ENCODE results near the gene SLC6A18. TPM values are rescaled to one million over a fixed set of nuclear protein-coding genes. Genes with fewer than 3 reads are reported as not detected.

The SLC6A18 gene
- total and polyA plus RNA-seq, 12 donors, result not detected

DNA sequence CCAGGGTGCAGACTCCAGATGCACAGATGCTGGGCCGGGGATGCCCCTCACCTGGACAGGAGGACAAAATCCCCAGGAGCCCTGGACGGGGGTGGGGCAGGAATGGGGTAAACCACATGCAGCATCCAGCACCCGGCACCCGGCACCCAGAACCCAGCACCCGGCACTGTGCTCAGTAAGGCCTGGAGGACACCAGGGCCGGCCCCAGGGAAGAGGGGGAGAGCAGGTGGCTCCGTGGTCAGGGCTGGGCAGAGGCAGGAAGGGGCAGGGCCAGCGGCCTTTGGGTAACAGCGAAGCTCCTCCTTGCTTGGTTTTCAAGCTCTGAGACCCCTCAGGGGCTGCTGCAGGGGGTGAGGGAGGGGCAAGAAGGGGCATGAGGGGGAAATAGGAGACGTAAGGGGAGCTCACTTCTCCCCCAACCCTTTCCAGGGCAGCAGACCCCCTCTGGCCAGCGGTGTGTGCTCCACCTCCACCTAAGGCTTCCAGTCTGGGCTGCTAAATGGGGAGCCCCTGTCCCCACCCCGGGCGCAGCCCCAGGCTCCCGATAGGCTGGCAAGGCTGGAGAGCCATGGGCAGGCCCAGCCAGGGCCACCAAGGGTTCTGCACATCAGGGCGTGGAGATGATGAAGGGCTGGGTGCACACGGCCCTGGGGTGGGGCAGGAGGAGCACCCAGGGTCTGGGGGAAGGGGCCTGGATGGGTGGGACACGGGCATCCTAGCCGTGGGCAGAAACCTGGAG lies 41.6 kb upstream of the SLC6A18 start:
- WGBS, 2 donors, result 70 to 78% methylated on average over 18 of the region's 18 CpGs
- DNase-seq (no peak), ATAC-seq (peak in 5 of 8 donors; percentile 2 to 20 (median 8))
- no peak for TF ChIP-seq CTCF (IDR thresholded peaks at IDR 0.05)
- no peaks in the 10 kb centered on the region for H3K36me3 ChIP-seq
- no peak overlapping the region for H3K4me3 ChIP-seq
- peaks cover 0 to 23% (median 4%) of the 10 kb centered on the region in 9 donors for H3K4me1 ChIP-seq
- H3K9me3 ChIP-seq, result no peaks in the 10 kb centered on the region
- H3K27me3 ChIP-seq, result peaks cover 0 to 30% (median 15%) of the 10 kb centered on the region in 7 donors
- intact Hi-C loops (cut with DNase I), result no loop called here
- H3K27ac ChIP-seq, result peak overlapping the region in 2 of 10 donors; percentile 30 to 62

GRCh38 chr5:1184163-1184470 lies 41.1 kb upstream of the SLC6A18 start:
- no peak for DNase-seq
- Histone ChIP-seq H3K4me1 (peaks cover 0 to 23% (median 4%) of the 10 kb centered on the region in 9 donors), H3K36me3 (no peaks in the 10 kb centered on the region), H3K4me3 (no peak overlapping the region), H3K27me3 (peaks cover 0 to 34% (median 19%) of the 10 kb centered on the region in 7 donors), H3K27ac (no peak overlapping the region), H3K9me3 (no peaks in the 10 kb centered on the region)
- ATAC-seq, result no peak
- no peak for TF ChIP-seq CTCF (IDR thresholded peaks at IDR 0.05)
- 95 to 97% methylated on average over 8 of the region's 8 CpGs for WGBS, 2 donors
- intact Hi-C loops (cut with DNase I), result no loop called here

DNA sequence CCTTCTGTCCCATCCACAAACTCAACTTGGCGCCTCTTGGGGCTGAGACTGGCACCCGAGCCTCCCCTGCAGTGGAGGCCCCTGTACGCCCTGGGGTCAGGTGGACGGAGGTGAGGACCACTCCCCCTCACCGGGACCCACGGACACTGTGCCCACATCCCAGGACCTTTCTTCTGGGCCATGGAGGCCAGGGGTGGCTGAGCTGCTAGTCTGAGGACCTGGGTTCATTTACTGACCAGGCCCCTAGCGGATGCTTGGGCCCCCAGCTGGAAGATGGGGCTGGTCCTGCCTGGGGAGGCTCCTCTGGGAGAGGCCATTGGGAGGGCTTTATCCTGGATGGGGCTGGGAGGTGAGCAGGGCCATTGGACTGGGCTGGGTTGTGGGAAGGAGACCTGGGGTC lies 40.7 kb upstream of the SLC6A18 start:
- DNase-seq (no peak), ATAC-seq (no peak)
- Histone ChIP-seq H3K4me3 (no peak overlapping the region), H3K9me3 (no peaks in the 10 kb centered on the region), H3K36me3 (no peaks in the 10 kb centered on the region), H3K27me3 (peaks cover 0 to 37% (median 23%) of the 10 kb centered on the region in 7 donors), H3K4me1 (peaks cover 0 to 23% (median 4%) of the 10 kb centered on the region in 9 donors), H3K27ac (no peak overlapping the region)
- TF ChIP-seq CTCF (IDR thresholded peaks at IDR 0.05), result no peak
- WGBS, 2 donors, result 88 to 91% methylated on average over 7 of the region's 7 CpGs
- intact Hi-C loops (cut with DNase I), result no loop called here

DNA sequence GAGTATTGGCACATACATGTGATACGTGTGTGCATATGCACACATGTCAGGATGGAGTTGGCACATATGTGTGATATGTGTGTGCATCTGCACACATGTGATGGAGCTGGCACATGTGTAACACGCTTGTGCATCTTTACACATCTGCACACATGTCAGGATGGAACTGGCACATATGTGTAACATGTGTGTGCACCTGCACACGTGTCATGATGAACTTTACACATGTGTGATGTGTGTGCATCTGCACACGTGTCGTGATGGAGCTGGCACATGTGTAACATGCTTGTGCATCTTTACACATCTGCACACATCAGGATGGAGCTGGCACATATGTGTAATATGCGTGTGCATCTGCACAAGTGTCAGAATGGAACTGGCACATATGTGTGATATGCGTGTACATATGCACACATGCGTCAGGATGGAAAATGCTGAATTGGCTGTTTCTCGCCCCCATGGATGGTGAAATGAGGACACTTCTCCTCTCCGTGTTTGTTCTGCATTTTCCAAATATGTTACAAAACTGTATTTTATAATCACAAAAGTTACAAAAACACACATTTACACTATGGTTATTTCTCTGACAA lies 40.0 kb upstream of the SLC6A18 start:
- no peak for DNase-seq
- intact Hi-C loops (cut with DNase I), result no loop called here
- Histone ChIP-seq H3K4me1 (peaks cover 0 to 23% (median 4%) of the 10 kb centered on the region in 9 donors), H3K9me3 (no peaks in the 10 kb centered on the region), H3K27me3 (peaks cover 0 to 44% (median 29%) of the 10 kb centered on the region in 7 donors), H3K27ac (no peak overlapping the region), H3K36me3 (no peaks in the 10 kb centered on the region), H3K4me3 (no peak overlapping the region)
- WGBS, 2 donors, result 89 to 90% methylated on average over 10 of the region's 10 CpGs
- no peak for ATAC-seq
- no peak for TF ChIP-seq CTCF (IDR thresholded peaks at IDR 0.05)

All from heart right ventricle (tissue), 16 donors.